H1 (cell line): ENCODE data around the gene EVX2. TPM values are rescaled to one million over a fixed set of nuclear protein-coding genes. Genes with fewer than 3 reads are reported as not detected.

ENCODE experiments used
- CREB1 ChIP-seq: IDR thresholded peaks from 2 replicates; pipeline ENCODE4 v1.6.1; 2012; ENCODE audit warnings: inconsistent platforms
- MAX ChIP-seq: IDR thresholded peaks from 2 replicates; pipeline ENCODE4 v1.6.1; 2012; ENCODE audit warnings: inconsistent platforms
- POU5F1 ChIP-seq: IDR thresholded peaks from 2 replicates; pipeline ENCODE4 v1.6.1; 2011; ENCODE audit warnings: low read depth, mild to moderate bottlenecking, low read length, moderate library complexity
- RNF2 ChIP-seq: fragments of 200-900, 300-1000 bp; sonication (generic); IDR thresholded peaks from 2 replicates; pipeline ENCODE4 v1.7.1; 2016; ENCODE audit warnings: borderline replicate concordance, low read depth, mild to moderate bottlenecking, antibody characterized with exemption, low read length; ENCODE audit not compliant: poor library complexity, severe bottlenecking; ENCODE audit errors: missing control alignments
- SAP30 ChIP-seq: fragments of 300-600 bp; sonication (generic); IDR thresholded peaks from 2 replicates; pipeline ENCODE4 v1.7.1; 2012; ENCODE audit warnings: low read length, moderate library complexity, mild to moderate bottlenecking, inconsistent platforms; ENCODE audit not compliant: insufficient read depth, insufficient replicate concordance
- polyA plus RNA-seq, 7 experiments: library from polyadenylated mRNA; depleted of rRNA in 3 of 7; stranded (reverse) in 5 of 7; unstranded in 2 of 7; fragments of >200 nt in 5 of 7; fragments of 200-250 nt in 2 of 7; gene quantifications; 1 replicate in 5 of 7; 2 replicates in 1 of 7; 4 replicates in 1 of 7; pipeline versions ENCODE4 v1.2.1 to v1.2.3, GENCODE V29; 2011 to 2013; ENCODE audit warnings: missing spikeins in 2 of 7, mixed read lengths in 2 of 7
- total RNA-seq: library from RNA; stranded (reverse); fragmentation: NEBNext Ultra II Directional; extraction: Animal tissue kit (Norgen Biotek cat#: 25700); gene quantifications from 2 replicates; pipeline ENCODE4 v1.2.1, GENCODE V29; 2021

Gene EVX2
- total and polyA plus RNA-seq, 2 of the 8 experiments (the other 6 are each of a cell fraction or from before 2014, with no cell fraction given): not detected

- TF ChIP-seq RNF2 (peak; percentile 97), MAX (no peak), POU5F1 (no peak), SAP30 (no peak), CREB1 (no peak)
Measured at GRCh38 chr2:176109192-176109901, 25.6 kb upstream of the EVX2 start (continued).
